ENCODE data around the gene LIPM.

The LIPM gene

DNA sequence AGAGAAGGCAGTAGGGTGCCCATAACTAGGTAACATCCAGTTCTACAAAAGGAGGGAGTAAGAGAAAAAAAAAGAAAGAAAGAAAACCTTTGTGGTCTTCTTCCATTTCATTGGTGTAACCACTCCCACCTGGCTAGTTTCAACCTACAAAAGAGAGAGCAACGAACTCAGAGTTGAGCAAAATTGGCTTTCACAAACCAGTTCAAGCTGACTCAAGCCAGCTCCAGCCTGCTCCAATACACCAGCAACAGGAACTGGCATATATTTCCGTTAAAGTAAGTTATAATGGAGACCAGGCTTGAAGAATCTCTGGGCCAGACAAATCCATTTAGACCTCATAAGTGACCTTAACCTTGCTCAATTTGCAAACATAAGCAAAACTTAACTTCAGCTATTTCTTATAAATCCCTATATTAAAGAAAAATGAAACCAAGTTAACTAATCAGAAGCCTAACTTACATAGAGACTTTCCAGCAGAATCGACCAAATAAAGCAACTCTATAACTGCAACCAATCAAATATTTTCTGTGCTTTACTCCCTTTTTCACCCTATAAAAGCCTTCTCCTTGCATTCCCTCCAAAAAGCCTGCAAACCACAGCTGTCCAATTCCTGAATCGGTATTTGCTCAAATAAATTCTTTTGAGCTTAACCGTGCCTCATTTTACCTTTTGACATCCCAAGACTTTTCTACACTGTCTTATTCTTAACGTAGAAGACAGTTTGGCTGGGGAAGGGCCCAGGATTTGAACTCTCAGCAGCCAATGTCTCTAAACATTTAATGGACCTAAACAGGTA lies 39.0 kb downstream of the LIPM start:
- no peak for DNase-seq

DNA sequence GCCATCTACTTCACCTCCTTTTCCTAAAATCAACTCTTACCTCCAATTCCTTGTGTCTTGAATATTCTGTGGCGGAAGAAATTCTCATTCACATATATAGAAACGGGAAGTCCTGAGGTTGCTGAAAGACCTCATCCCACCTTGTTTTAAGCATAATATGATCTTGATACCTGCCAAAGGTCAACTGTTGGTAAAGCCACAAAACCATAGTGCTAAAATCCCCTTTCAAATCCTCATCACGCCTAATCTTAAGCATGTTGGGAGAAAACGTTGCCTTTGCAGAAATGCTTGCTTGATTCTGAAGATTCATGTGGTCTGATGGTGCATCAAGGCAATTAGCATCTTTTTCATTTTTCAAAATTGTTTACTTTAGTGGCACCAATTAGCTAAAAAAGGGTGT lies 40.6 kb downstream of the LIPM start:
- DNase-seq, result no peak

DNA sequence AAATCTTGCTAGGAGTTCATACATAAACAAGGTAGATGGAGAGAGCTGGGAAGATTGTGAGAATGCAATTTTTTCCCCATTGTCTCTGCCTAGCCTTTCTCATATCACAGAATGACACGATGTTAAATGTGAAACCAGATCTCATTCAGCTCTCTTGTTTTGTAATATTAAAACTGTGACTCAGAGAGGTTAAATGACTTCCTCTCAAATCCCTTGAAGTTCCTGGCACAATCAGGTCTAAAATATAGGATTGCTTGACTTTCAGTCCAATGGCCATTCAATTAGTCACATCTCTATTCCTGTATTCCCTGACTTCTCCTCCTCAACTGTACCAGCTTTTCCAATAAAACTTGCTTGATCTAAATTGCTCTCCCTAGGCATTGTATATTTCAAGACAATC lies 46.0 kb downstream of the LIPM start:
- peak; percentile 73 for DNase-seq

DNA sequence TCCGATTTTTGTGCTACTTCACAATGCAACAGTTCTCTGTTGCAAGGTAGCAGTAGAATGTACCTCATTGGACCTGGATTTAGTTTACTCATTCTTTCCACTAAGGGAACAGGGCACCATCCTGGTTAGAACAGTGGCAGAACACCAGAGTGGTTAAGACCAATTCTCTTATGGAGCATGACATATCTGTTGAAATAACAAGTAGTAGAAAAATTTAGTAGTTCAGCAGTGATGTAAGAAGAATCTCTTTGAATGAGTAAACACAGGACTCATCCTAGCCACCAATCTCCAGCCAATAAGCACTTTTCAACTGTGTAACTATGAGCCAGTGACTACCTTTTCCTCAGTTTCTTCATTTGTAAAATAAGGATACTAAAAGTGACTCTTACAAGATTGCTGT lies 46.7 kb downstream of the LIPM start:
- peak; percentile 22 for DNase-seq

DNA sequence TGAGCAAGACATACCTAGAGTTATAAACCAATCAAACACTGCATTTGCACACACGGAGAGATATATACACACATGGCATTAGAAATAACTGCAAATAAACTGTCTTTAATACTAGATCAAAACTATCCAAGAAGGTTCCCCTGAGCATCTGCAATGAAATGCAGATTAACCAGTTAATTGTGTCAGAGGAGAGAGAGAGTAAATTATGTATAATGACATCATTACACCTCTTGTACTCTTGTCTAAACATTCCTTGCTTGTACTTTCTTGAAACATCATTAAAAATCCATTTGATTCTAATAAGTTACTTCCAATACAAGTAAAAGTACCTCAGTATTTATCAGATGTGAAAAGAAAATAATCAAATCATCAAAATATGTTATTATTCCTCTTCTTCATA lies 48.2 kb downstream of the LIPM start:
- DNase-seq, result no peak

DNA sequence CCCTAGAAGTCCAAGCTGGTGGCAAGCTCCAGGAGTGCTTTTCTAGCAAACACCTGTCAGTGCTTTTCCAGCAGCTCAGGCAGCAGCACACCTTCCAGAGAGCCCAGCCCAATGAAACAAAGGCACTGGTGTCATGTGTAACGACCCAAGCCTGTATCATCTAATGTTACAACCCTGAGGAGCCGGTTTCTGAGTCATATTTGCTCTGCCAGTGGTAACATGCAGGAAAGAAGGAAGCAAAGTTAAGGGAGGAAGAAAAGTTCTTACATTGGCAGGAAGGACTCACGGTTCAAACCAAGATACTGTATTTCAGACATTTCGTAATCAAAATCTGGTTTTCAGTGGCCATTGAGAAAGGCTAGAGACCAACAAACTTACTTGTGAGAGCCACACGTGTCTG lies 49.2 kb downstream of the LIPM start, which contains the start of gene ANKRD22:
Gene ANKRD22 (minus strand): TSS at position 139 of the 400 bp plus-strand sequence. CDS start 237 bp downstream, outside the sequence.
- peak; percentile 38 for DNase-seq

DNA sequence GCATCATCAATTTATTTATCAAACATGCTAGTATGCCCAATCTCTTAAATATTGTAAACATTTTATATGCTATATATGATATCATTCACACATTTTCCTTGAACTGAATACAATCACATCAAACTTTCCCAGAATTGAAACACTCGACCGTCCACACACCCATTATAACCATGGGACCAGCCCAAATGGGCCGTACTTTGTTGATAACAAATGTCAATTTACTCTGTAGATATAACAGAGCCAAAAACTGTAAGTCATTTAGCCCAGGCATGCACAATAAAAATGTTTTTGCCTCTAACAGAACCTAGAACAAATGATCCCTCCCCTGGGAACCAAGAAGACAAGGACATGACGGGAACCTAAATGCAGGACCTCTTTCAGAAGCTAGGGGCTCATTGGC lies 49.8 kb downstream of the LIPM start:
- no peak for DNase-seq

DNA sequence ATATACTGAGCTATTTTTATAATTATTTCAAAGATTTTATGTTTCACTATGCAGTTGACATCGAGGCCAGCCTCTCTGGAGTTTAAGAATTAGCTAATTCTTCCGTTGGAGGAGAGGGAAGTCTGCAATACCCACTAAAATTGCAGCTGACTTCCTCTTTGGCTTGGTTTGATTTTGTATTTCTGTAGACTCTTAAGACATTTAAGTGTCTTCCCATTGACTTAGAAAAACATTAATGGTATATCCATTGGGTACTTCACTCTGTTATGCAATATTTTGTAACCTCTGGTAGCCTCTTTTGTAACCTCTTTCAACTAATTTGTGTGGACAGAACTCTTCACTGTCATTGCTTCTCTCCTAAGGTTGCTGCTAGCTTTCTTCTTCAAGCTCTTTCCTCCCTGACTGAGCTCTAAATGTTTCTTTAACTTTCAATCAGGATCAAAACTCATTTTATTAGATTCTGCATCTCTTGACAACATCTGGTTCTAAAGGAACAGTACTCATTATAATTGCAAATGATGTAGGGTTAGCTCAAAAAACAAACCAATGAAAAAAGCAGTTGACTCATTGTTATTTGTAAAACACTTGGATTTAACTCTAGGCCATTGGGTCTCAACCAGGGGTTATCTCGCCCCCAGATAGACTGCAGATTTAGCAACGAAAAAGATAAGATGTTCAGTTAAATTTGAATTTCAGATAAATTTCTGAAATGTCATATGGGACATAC lies 50.8 kb downstream of the LIPM start:
- no peak for DNase-seq

DNA sequence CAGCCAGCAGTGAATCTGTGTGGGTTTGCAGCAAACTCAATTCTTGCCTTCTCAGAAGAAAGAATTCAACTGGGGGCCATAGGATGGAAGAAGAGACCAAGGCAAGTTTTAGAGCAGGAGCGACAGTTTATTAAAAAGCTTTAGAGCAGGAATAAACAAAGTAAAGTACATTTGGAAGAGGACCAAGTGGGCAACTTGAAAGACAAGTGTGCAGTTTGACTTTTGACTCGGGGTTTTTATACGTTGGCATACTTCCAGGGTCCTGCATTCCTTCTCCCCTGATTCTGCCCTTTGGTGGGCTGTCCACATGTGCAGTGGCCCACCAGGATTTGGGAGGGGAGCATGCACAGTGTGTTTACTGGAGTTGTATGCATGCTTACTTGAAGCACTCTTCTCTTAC lies 52.2 kb downstream of the LIPM start:
- no peak for DNase-seq

DNA sequence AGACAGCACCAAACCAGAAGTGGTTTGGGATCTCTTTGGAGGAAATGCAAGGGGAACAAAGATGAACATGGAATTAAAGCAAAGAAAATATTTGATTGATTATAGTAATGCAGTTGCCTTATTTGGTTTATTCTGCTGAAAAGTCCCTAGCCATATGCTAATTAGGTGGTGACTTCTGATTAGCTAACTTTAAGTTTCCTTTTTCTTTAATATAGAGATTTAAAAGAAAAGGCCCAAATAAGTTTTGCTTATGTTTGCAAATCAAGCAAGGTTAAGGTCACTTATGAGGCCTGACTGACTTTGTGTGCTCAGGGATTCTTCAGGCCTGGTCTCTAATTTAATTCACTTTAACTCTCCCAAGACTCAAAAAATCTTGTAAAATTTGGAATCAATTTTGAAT lies 55.3 kb downstream of the LIPM start:
- no peak for DNase-seq

DNA sequence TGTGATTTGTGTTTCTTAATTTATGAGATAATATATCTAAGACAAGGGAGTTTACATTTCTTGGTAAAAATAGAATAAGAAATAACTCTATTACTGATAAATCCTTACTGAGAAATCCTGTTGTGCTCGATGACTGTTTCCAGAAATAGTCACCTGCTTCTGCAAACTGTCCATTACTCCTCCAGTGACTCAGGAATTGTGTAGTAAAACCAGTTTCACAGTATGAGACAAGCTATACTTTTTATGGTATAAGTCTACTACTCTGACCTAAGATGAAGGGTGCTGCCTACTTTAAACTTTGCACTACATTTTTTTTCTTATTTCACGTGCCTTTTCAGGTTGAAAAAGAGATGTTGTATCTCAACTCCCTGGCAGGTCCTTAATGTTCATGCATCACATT lies 56.0 kb downstream of the LIPM start:
- DNase-seq, result no peak

DNA sequence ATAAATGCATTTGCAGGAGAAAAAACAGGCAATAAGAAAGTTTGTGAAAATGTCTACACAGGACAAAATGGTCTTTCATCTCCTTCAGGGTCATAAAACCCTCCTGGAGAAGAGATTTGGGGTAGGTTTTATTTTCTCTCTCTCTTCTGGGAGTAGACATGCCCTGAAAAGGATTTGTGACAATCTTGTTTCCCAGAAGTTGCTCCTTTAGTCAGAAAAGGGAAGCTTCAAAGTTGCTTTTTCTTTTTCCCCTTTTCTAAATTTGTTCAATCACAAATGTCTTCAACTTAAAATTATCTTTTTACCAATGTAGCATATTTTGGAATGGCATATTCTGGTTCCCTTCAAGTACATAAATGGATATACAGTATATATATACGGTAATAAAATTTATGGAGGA lies 58.5 kb downstream of the LIPM start:
- DNase-seq, result no peak

DNA sequence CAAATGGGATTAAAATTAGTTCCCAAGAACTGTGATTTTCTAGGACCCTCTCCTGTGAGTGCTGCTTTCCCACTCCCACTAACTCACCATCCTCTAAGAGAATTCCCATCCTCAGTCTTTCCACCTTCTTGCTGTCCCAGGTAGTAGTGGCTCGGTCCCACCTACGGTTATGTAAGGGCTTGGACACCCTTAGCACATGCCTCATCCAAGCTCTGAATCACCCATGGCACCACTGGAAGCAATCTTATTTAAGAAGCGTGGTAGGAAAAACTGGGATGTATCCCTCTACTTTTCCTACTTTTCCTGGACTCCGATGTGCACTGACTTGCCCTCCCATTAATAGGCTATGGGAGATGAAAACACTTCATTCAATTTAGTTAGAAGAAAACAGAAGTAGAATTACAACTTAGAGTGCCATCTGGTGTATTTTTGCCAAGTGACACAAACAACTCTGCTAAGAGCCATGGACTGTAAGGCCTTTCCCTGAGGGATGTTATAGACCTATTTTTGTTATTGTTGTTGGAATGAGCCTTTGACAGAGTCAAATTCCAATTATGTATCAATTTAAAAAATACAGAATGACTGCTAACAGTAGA lies 62.8 kb downstream of the LIPM start:
- no peak for DNase-seq

DNA sequence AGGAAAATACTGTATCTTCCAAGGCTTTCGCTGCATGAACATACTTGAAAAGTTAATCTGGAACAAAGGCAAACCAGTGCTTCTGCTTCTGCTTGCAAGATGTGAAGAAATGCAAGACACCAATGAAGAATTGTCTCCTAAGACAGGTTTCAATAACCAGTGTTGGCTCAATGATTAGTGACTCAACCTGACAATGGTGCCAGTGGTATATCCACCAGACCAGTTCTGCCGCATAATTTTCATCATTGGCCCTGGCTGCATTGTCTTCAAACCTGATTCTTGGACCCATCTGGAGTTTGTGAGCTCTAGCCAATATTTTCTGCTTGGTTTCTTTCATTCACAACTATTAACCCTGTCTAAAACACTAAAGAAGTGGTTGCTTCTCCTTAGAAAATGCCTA lies 63.9 kb downstream of the LIPM start:
- DNase-seq, result no peak

DNA sequence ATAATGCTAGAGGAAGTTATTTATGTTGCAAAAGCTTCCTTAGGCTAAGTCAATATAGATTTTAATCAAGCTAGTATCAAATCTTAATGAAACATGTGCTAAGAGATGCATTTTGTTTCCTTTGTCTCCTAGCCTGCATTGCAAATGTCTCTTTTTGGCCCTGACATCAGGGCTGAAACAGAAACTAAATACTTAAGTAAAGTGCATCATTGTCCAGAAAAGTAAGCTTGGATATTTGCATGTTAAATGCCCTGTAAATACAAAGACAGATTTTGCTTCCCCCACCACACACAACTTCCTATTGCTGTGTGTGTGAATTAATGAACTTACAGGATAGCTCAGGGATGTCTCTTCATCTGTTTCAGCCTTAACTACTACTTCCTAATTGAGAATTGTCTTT lies 67.6 kb downstream of the LIPM start:
- no peak for DNase-seq

Measured in EL (cell line).